B cell (primary cell): ENCODE measurements around the gene TTC28. TPM values are rescaled to one million over a fixed set of nuclear protein-coding genes. Genes with fewer than 3 reads are reported as not detected.

ENCODE experiments used
- ATAC-seq: fragments of 200-7000 bp; cut with Tn5 transposase; one replicate; pipeline ENCODE4 v1.10.0; 2021; ENCODE audit warnings: low read depth, mild to moderate bottlenecking, moderate number of reproducible peaks, moderate library complexity
- CTCF ChIA-PET: fragments of 350-600 bp; sonication (Branson Sonifier 250); formaldehyde crosslinking; loops from one replicate; lab custom pipeline; 2021; ENCODE audit warnings: antibody characterized with exemption, inconsistent platforms; lab: Charles Lee
- POLR2A ChIA-PET: fragments of 350-600 bp; sonication (Branson Sonifier 250); formaldehyde crosslinking; loops from one replicate; lab custom pipeline; 2021; ENCODE audit warnings: antibody characterized with exemption; lab: Charles Lee
- DNase-seq: peaks from one replicate; pipeline ENCODE4 v3.0.0; 2013
- H2AFZ ChIP-seq: 2 replicates; pipeline ENCODE4 v1.6.1; 2012; ENCODE audit warnings: mild to moderate bottlenecking, low read depth, low read length; ENCODE audit not compliant: insufficient read depth, poor library complexity, severe bottlenecking
- H3K27ac ChIP-seq, 2 donors: 1 replicate in 1 of 2; 2 replicates in 1 of 2; pipeline ENCODE4 v1.5.1; 2012 to 2013; ENCODE audit warnings: low read length in 2 of 2, mild to moderate bottlenecking in 2 of 2, moderate library complexity in 1 of 2
- H3K27me3 ChIP-seq, 4 experiments: fragments of 200-600 bp in 1 of 4; sonication (generic) in 1 of 4; replicated peaks in 1 of 4; 1 replicate in 2 of 4; 2 replicates in 2 of 4; pipeline versions ENCODE4 v1.6.1 to v1.7.0; 2013 to 2016; ENCODE audit warnings: low read length in 3 of 4, mild to moderate bottlenecking in 2 of 4, mixed read lengths in 1 of 4, moderate library complexity in 1 of 4; ENCODE audit not compliant: insufficient read depth in 4 of 4, control insufficient read depth in 3 of 4; ENCODE audit errors: control extremely low read depth in 1 of 4
- H3K36me3 ChIP-seq, 2 experiments: replicated peaks in 1 of 2; 1 replicate in 1 of 2; 2 replicates in 1 of 2; pipeline versions ENCODE4 v1.6.1 to v1.7.1; 2013; ENCODE audit warnings: low read length in 1 of 2; ENCODE audit not compliant: insufficient read depth in 2 of 2, control insufficient read depth in 1 of 2; ENCODE audit errors: control extremely low read depth in 1 of 2, extremely low read depth in 1 of 2
- H3K4me1 ChIP-seq, 2 donors: fragments of 200-600 bp in 1 of 2; sonication (generic) in 1 of 2; 1 replicate in 1 of 2; 2 replicates in 1 of 2; pipeline versions ENCODE4 v1.5.1 to v1.6.1; 2013 to 2017; ENCODE audit warnings: low read length in 2 of 2; ENCODE audit not compliant: control insufficient read depth in 2 of 2, insufficient read depth in 2 of 2
- H3K4me2 ChIP-seq: replicated peaks from 2 replicates; pipeline ENCODE3; 2012; ENCODE audit warnings: mild to moderate bottlenecking, low read depth, low read length; ENCODE audit not compliant: poor library complexity, severe bottlenecking
- H3K4me3 ChIP-seq, 5 experiments: fragments of 200-600 bp in 1 of 5; sonication (generic) in 1 of 5; 1 replicate in 3 of 5; 2 replicates in 2 of 5; pipeline versions ENCODE4 v1.5.1 to v1.7.0; 2011 to 2016; ENCODE audit warnings: low read length in 4 of 5, mild to moderate bottlenecking in 4 of 5, low read depth in 2 of 5, control low read depth in 1 of 5, moderate library complexity in 1 of 5; ENCODE audit not compliant: insufficient read depth in 1 of 5; ENCODE audit errors: control extremely low read depth in 1 of 5, extremely low read depth in 1 of 5
- H3K79me2 ChIP-seq: fragments of 200-600 bp; sonication (generic); one replicate; pipeline ENCODE4 v1.6.0; 2016; ENCODE audit warnings: low read length; ENCODE audit not compliant: control insufficient read depth, insufficient read depth
- H3K9ac ChIP-seq: fragments of 200-600 bp; sonication (generic); 2 replicates; pipeline ENCODE4 v1.6.1; 2017; ENCODE audit warnings: mild to moderate bottlenecking, low read length, moderate library complexity
- H3K9me3 ChIP-seq, 3 donors: one replicate each; pipeline versions ENCODE4 v1.6.1 to v1.7.1; 2013; ENCODE audit warnings: low read length in 2 of 3; ENCODE audit not compliant: control insufficient read depth in 2 of 3, insufficient read depth in 1 of 3; ENCODE audit errors: control extremely low read depth in 1 of 3
- H4K20me1 ChIP-seq: 2 replicates; pipeline ENCODE4 v1.6.0; 2012; ENCODE audit warnings: mild to moderate bottlenecking, low read length; ENCODE audit not compliant: insufficient read depth, control insufficient read depth, poor library complexity, severe bottlenecking
- H3K27ac Mint-ChIP-seq: one replicate; pipeline ENCODE4 v1.8.0; 2021; ENCODE audit warnings: mixed read lengths
- H3K27me3 Mint-ChIP-seq: one replicate; pipeline ENCODE4 v1.8.0; 2021; ENCODE audit warnings: mixed read lengths
- H3K4me1 Mint-ChIP-seq: one replicate; pipeline ENCODE4 v1.8.0; 2021; ENCODE audit warnings: mixed read lengths
- H3K4me3 Mint-ChIP-seq: one replicate; pipeline ENCODE4 v1.8.0; 2021; ENCODE audit warnings: mixed read lengths
- H3K9me3 Mint-ChIP-seq: one replicate; pipeline ENCODE4 v1.8.0; 2022; ENCODE audit warnings: mixed read lengths; ENCODE audit not compliant: insufficient read depth
- CTCF ChIP-seq: fragments of 200-600 bp; IDR thresholded peaks from one replicate; pipeline ENCODE4 v1.8.0; 2022; ENCODE audit warnings: antibody characterized with exemption, mild to moderate bottlenecking
- EZH2 ChIP-seq: IDR thresholded peaks from 2 replicates; pipeline ENCODE4 v1.6.1; 2012; ENCODE audit warnings: borderline replicate concordance, low read depth, mild to moderate bottlenecking, moderate library complexity, low read length; ENCODE audit not compliant: insufficient read depth, poor library complexity, severe bottlenecking
- WGBS: methylation state at CpG from one replicate; pipeline ENCODE4 v1.1.5; 2013; ENCODE audit warnings: missing lambda C conversion rate; ENCODE audit not compliant: insufficient coverage; 5-methylcytosine and 5-hydroxymethylcytosine counted together
- intact Hi-C: fragments of 100-400 bp; cut with micrococcal nuclease; formaldehyde crosslinking; loops from one replicate; pipeline ENCODE4 v1.10.0; 2022
- polyA plus RNA-seq: library from polyadenylated mRNA; depleted of rRNA; stranded (reverse); fragments of >200 nt; gene quantifications from 2 replicates; pipeline ENCODE4 v1.2.3, GENCODE V29; 2012
- total RNA-seq, 2 donors: library from RNA; stranded (reverse); fragments of 120-200 nt in 1 of 2; gene quantifications; 1 replicate in 1 of 2; 2 replicates in 1 of 2; pipeline versions ENCODE4 v1.2.3 to v1.2.4, GENCODE V29; 2013 to 2022

TTC28 gene
- total and polyA plus RNA-seq, 2 donors (not counting 1 experiment from before 2014, with no cell fraction given), result 4.5 to 7.3 TPM

GRCh38 chr22:28034145-28034759 is 645.4 kb downstream of the TTC28 start:
- H3K4me3 Mint-ChIP-seq, result no peak overlapping the region
- Histone ChIP-seq H3K9me3 (peaks cover 0 to 5% (median 0%) of the 10 kb centered on the region in 3 donors), H3K4me3 (no peak overlapping the region)

More at GRCh38 chr22:28034145-28034759, 645.4 kb downstream of the TTC28 start:
- Histone ChIP-seq H3K27me3 (peaks cover 0 to 7% (median 1%) of the 10 kb centered on the region in 4 experiments), H4K20me1 (no peaks in the 10 kb centered on the region), H3K4me2 (no peak overlapping the region), H3K79me2 (no peaks in the 10 kb centered on the region), H2AFZ (no peak overlapping the region), H3K27ac (no peak overlapping the region), H3K4me1 (no peaks in the 10 kb centered on the region), H3K36me3 (no peaks in the 10 kb centered on the region), H3K9ac (no peak overlapping the region)
- peaks cover 23% of the 10 kb centered on the region for H3K27me3 Mint-ChIP-seq
- CTCF ChIA-PET, result interaction anchor here (1.0 kb wide), 1 partner anchor 14 kb away, joined by 3 read pairs; no protein-coding TSS in a partner anchor
- TF ChIP-seq CTCF (no peak), EZH2 (no peak)
- POLR2A ChIA-PET, result no interaction called here
- DNase-seq, result no peak
- no peaks in the 10 kb centered on the region for H3K9me3 Mint-ChIP-seq
- no peak for ATAC-seq
- intact Hi-C loops, result no loop called here
- H3K4me1 Mint-ChIP-seq, result no peaks in the 10 kb centered on the region
- WGBS, result 89% methylated on average over 9 of the region's 9 CpGs
- no peak overlapping the region for H3K27ac Mint-ChIP-seq
